ENCODE data around the gene ACBD3.

GRCh38 chr1:226110249-226111097, 76.1 kb downstream of the ACBD3 start:
- peak; percentile 58 for TF ChIP-seq POLR2A (IDR thresholded peaks at IDR 0.05; ENCODE audit: extremely low read depth, insufficient read length)
- no peak for TF ChIP-seq CTCF (IDR thresholded peaks at IDR 0.05; ENCODE audit: low read depth, low read length)
- peak; percentile 53; the same call in 1 of the 2 replicates for TF ChIP-seq MAX (IDR thresholded peaks at IDR 0.05; ENCODE audit: low read depth, low read length)

All from NB4 (cell line).